Liver (tissue), 9 donors: ENCODE data around the gene OMP. TPM values are rescaled to one million over a fixed set of nuclear protein-coding genes. Genes with fewer than 3 reads are reported as not detected.

Experiments used
- DNase-seq: peaks from one replicate; pipeline ENCODE4 v3.0.0-alpha.2; 2017; ENCODE audit warnings: low spot score
- H3K27ac ChIP-seq, 2 donors: one replicate each; pipeline ENCODE4 v1.7.0; 2013; ENCODE audit warnings: inconsistent platforms in 2 of 2, low read length in 2 of 2, control low read depth in 1 of 2, low read depth in 1 of 2, mild to moderate bottlenecking in 1 of 2
- H3K27me3 ChIP-seq, 4 donors: one replicate each; pipeline versions ENCODE4 v1.6.1 to v1.7.0; 2013; ENCODE audit warnings: low read length in 3 of 4, inconsistent platforms in 1 of 4, mild to moderate bottlenecking in 1 of 4, moderate library complexity in 1 of 4; ENCODE audit not compliant: control insufficient read depth in 4 of 4, insufficient read depth in 4 of 4
- H3K36me3 ChIP-seq, 4 donors: one replicate each; pipeline versions ENCODE4 v1.6.1 to v1.7.0; 2013; ENCODE audit warnings: low read length in 3 of 4, mild to moderate bottlenecking in 3 of 4, low read depth in 1 of 4, moderate library complexity in 1 of 4; ENCODE audit not compliant: control insufficient read depth in 4 of 4, insufficient read depth in 3 of 4
- H3K4me1 ChIP-seq, 4 donors: one replicate each; pipeline versions ENCODE4 v1.6.1 to v1.7.0; 2013; ENCODE audit warnings: low read length in 3 of 4, mild to moderate bottlenecking in 3 of 4, moderate library complexity in 1 of 4; ENCODE audit not compliant: control insufficient read depth in 4 of 4, insufficient read depth in 4 of 4
- H3K4me3 ChIP-seq, 3 donors: one replicate each; pipeline versions ENCODE4 v1.6.1 to v1.7.0; 2013; ENCODE audit warnings: low read length in 3 of 3, control low read depth in 1 of 3, low read depth in 1 of 3, mild to moderate bottlenecking in 1 of 3
- H3K9ac ChIP-seq, 2 donors: one replicate each; pipeline ENCODE4 v1.7.0; 2013; ENCODE audit warnings: low read length in 2 of 2, mild to moderate bottlenecking in 2 of 2, moderate library complexity in 2 of 2, control low read depth in 1 of 2, low read depth in 1 of 2
- H3K9me3 ChIP-seq, 4 donors: one replicate each; pipeline versions ENCODE4 v1.6.1 to v1.7.0; 2013; ENCODE audit warnings: low read length in 3 of 4; ENCODE audit not compliant: control insufficient read depth in 4 of 4
- EGR1 ChIP-seq, 2 donors: IDR thresholded peaks; 2 replicates each; pipeline ENCODE4 v1.6.1; 2016 to 2018; ENCODE audit warnings: antibody characterized with exemption in 2 of 2, low read depth in 2 of 2
- FOXA1 ChIP-seq: IDR thresholded peaks from 2 replicates; pipeline ENCODE4 v1.6.1; 2016; ENCODE audit warnings: antibody characterized with exemption
- FOXA2 ChIP-seq: IDR thresholded peaks from 2 replicates; pipeline ENCODE4 v1.6.1; 2016; ENCODE audit warnings: antibody characterized with exemption
- GABPA ChIP-seq, 2 donors: IDR thresholded peaks in 1 of 2; conservative IDR thresholded peaks in 1 of 2; 2 replicates each; pipeline ENCODE4 v1.6.1; 2016; ENCODE audit warnings: antibody characterized with exemption in 2 of 2, mild to moderate bottlenecking in 1 of 2, moderate library complexity in 1 of 2
- HNF4A ChIP-seq, 2 donors: conservative IDR thresholded peaks; 2 replicates each; pipeline ENCODE4 v1.6.1; 2016; ENCODE audit warnings: antibody characterized with exemption in 2 of 2, mild to moderate bottlenecking in 2 of 2
- HNF4G ChIP-seq: IDR thresholded peaks from 2 replicates; pipeline ENCODE4 v1.6.1; 2016; ENCODE audit warnings: antibody characterized with exemption
- JUND ChIP-seq, 2 donors: IDR thresholded peaks; 2 replicates each; pipeline ENCODE4 v1.6.1; 2016; ENCODE audit warnings: antibody characterized with exemption in 2 of 2
- MAX ChIP-seq: IDR thresholded peaks from 2 replicates; pipeline ENCODE4 v1.6.1; 2016; ENCODE audit warnings: antibody characterized with exemption
- NR2F2 ChIP-seq: IDR thresholded peaks from 2 replicates; pipeline ENCODE4 v1.6.1; 2016; ENCODE audit warnings: antibody characterized with exemption
- RAD21 ChIP-seq, 2 donors: IDR thresholded peaks; 2 replicates each; pipeline ENCODE4 v1.6.1; 2016; ENCODE audit warnings: antibody characterized with exemption in 2 of 2, mild to moderate bottlenecking in 2 of 2
- RXRA ChIP-seq, 2 donors: IDR thresholded peaks; 2 replicates each; pipeline ENCODE4 v1.6.1; 2017 to 2018; ENCODE audit warnings: antibody characterized with exemption in 2 of 2, mild to moderate bottlenecking in 1 of 2
- SP1 ChIP-seq: IDR thresholded peaks from 2 replicates; pipeline ENCODE4 v1.6.1; 2018; ENCODE audit warnings: antibody characterized with exemption, mild to moderate bottlenecking
- TAF1 ChIP-seq: conservative IDR thresholded peaks from 2 replicates; pipeline ENCODE4 v1.6.1; 2016; ENCODE audit warnings: antibody characterized with exemption, mild to moderate bottlenecking
- YY1 ChIP-seq: IDR thresholded peaks from 2 replicates; pipeline ENCODE4 v1.6.1; 2016; ENCODE audit warnings: antibody characterized with exemption, mild to moderate bottlenecking
- ZBTB33 ChIP-seq: IDR thresholded peaks from 2 replicates; pipeline ENCODE4 v1.6.1; 2016; ENCODE audit warnings: antibody characterized with exemption
- WGBS: extraction: QIAGEN DNeasy Blood & Tissue Kit; methylation state at CpG from one replicate; pipeline ENCODE4 v1.1.7; 2013; 5-methylcytosine and 5-hydroxymethylcytosine counted together
- polyA plus RNA-seq, 2 donors: library from polyadenylated mRNA; stranded (reverse) in 1 of 2; unstranded in 1 of 2; fragments of 200-250 nt in 1 of 2; fragments of >200 nt in 1 of 2; fragmentation: Nextera tagmentation in 1 of 2; extraction: Ambion mirVana in 1 of 2; gene quantifications; one replicate each; pipeline versions ENCODE4 v1.2.1 to v1.2.3, GENCODE V29; 2013 to 2015
- total RNA-seq, 2 donors: library from RNA; depleted of rRNA; stranded (reverse); fragments of >200 nt; gene quantifications; one replicate each; pipeline ENCODE4 v1.2.3, GENCODE V29; 2014
- TF ChIP-seq, protein P1 (sequence below): IDR thresholded peaks from 2 replicates; pipeline ENCODE4 v1.6.1; 2016; ENCODE audit warnings: antibody characterized with exemption, mild to moderate bottlenecking
- TF ChIP-seq, protein P2 (sequence below): fragments of 150-350 bp; IDR thresholded peaks from 2 replicates; pipeline ENCODE4 v1.5.1; 2017; ENCODE audit warnings: improper control_type of control experiment, low read depth, low read length; ENCODE audit not compliant: missing input control
- TF ChIP-seq, protein P3 (sequence below): IDR thresholded peaks from 2 replicates; pipeline ENCODE4 v1.6.1; 2016; ENCODE audit warnings: antibody characterized with exemption
- donor health status: healthy.
- donor health status: healthy.
- donor health status: healthy.
- donor health status: healthy.
- donor health status: healthy.

Gene OMP
- total and polyA plus RNA-seq, 4 donors, result 0.24 to 0.75 (median 0.65) TPM; not detected in 1

DNA sequence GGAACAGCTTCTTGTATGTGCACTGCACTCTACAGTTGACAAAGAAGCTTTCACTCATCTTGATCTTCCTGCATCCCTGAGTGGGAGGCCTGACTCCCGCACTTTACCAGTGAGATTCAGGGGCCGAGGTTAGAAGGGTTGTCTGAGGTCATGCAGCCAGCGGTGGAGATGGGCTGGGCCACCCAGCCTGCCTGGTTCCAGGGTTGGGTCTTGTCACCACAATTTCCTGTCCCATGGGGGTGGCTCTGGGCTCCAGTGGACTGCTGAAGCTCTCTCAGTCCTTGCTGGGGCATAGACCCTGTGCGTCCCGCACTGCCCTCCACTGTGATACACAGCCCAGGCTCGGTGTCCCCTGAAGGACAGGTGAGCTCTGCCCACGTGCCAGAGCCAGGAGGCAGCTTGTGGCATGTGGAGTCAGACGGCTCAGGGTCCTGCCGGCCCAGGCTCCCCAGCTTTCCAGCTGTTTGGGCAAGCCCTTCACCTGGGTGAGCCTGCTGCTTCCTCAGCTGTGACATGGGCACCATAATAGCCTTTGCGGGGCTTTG, 18.5 kb downstream of the OMP start (continued):
- TF ChIP-seq HNF4A (conservative IDR thresholded peaks at IDR 0.05), result no peak
- no peak for TF ChIP-seq ZBTB33
- no peak for TF ChIP-seq FOXA2
- TF ChIP-seq JUND (IDR thresholded peaks at IDR 0.05), result no peak
- no peak for TF ChIP-seq SP1

GRCh38 chr11:77121876-77122575, 19.4 kb downstream of the OMP start:
- no peak for TF ChIP-seq TAF1
- no peak for TF ChIP-seq EGR1 (IDR thresholded peaks at IDR 0.05; ENCODE audit: low read depth in 2 of 2)
- TF ChIP-seq GABPA (IDR thresholded peaks at IDR 0.05 in 1 of 2, conservative IDR thresholded peaks at IDR 0.05 in 1 of 2), result no peak
- TF ChIP-seq FOXA1, result no peak
- TF ChIP-seq, protein P1, sequence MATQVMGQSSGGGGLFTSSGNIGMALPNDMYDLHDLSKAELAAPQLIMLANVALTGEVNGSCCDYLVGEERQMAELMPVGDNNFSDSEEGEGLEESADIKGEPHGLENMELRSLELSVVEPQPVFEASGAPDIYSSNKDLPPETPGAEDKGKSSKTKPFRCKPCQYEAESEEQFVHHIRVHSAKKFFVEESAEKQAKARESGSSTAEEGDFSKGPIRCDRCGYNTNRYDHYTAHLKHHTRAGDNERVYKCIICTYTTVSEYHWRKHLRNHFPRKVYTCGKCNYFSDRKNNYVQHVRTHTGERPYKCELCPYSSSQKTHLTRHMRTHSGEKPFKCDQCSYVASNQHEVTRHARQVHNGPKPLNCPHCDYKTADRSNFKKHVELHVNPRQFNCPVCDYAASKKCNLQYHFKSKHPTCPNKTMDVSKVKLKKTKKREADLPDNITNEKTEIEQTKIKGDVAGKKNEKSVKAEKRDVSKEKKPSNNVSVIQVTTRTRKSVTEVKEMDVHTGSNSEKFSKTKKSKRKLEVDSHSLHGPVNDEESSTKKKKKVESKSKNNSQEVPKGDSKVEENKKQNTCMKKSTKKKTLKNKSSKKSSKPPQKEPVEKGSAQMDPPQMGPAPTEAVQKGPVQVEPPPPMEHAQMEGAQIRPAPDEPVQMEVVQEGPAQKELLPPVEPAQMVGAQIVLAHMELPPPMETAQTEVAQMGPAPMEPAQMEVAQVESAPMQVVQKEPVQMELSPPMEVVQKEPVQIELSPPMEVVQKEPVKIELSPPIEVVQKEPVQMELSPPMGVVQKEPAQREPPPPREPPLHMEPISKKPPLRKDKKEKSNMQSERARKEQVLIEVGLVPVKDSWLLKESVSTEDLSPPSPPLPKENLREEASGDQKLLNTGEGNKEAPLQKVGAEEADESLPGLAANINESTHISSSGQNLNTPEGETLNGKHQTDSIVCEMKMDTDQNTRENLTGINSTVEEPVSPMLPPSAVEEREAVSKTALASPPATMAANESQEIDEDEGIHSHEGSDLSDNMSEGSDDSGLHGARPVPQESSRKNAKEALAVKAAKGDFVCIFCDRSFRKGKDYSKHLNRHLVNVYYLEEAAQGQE, result no peak
- TF ChIP-seq ZBTB33, result no peak
- no peak for TF ChIP-seq RAD21 (IDR thresholded peaks at IDR 0.05)
- TF ChIP-seq JUND (IDR thresholded peaks at IDR 0.05), result no peak
- no peak for TF ChIP-seq HNF4A (conservative IDR thresholded peaks at IDR 0.05)
- TF ChIP-seq NR2F2, result no peak
- no peak for TF ChIP-seq MAX
- TF ChIP-seq, protein P2, sequence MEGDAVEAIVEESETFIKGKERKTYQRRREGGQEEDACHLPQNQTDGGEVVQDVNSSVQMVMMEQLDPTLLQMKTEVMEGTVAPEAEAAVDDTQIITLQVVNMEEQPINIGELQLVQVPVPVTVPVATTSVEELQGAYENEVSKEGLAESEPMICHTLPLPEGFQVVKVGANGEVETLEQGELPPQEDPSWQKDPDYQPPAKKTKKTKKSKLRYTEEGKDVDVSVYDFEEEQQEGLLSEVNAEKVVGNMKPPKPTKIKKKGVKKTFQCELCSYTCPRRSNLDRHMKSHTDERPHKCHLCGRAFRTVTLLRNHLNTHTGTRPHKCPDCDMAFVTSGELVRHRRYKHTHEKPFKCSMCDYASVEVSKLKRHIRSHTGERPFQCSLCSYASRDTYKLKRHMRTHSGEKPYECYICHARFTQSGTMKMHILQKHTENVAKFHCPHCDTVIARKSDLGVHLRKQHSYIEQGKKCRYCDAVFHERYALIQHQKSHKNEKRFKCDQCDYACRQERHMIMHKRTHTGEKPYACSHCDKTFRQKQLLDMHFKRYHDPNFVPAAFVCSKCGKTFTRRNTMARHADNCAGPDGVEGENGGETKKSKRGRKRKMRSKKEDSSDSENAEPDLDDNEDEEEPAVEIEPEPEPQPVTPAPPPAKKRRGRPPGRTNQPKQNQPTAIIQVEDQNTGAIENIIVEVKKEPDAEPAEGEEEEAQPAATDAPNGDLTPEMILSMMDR, result no peak
- TF ChIP-seq HNF4G, result no peak
- TF ChIP-seq, protein P3, sequence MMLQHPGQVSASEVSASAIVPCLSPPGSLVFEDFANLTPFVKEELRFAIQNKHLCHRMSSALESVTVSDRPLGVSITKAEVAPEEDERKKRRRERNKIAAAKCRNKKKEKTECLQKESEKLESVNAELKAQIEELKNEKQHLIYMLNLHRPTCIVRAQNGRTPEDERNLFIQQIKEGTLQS, result no peak
- TF ChIP-seq RXRA (IDR thresholded peaks at IDR 0.05), result no peak
- no peak for TF ChIP-seq FOXA2
- no peak for TF ChIP-seq YY1
- no peak for TF ChIP-seq SP1
- Histone ChIP-seq H3K4me3 (no peak overlapping the region), H3K4me1 (peaks cover 0 to 8% (median 5%) of the 10 kb centered on the region in 4 donors), H3K27ac (no peak overlapping the region), H3K9me3 (no peaks in the 10 kb centered on the region), H3K9ac (no peak overlapping the region), H3K36me3 (peaks cover 9 to 71% (median 33%) of the 10 kb centered on the region in 4 donors), H3K27me3 (no peaks in the 10 kb centered on the region)
- 96% methylated on average over 8 of the region's 8 CpGs for WGBS
- no peak for DNase-seq
